ENCODE results near the gene TSC22D4. TPM values are rescaled to one million over a fixed set of nuclear protein-coding genes. Genes with fewer than 3 reads are reported as not detected.
"Not testable (repeated sequence)": the region's sequence is repeated elsewhere in the genome, so short reads cannot be mapped to it uniquely, and the experiment has no call there.

The TSC22D4 gene
- total RNA-seq, 1 donor from 2014 or later: 46.9 TPM

DNA sequence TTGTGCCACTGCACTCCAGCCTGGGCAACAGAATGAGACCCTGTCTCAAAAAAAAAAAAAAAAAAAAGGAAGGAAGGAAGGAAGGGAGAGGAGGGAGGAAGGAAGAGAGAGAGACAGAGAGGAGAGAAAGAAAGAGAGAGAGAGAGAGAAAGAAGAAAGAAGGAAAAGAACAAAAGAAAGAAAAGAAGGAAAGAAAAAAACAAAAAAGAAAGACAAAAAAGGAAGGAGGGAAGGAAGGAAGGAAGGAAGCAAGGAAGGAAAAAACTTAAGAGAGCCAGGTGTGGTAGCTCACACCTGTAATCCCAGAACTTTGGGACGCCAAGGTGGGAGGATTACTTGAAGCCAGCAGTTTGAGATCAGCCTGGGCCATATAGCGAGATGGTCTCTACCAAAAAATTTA is 14.2 kb downstream of the TSC22D4 start:
- no peak overlapping the region for H3K27ac Mint-ChIP-seq (ENCODE audit: unreplicated experiment)
- TF ChIP-seq, protein P1, sequence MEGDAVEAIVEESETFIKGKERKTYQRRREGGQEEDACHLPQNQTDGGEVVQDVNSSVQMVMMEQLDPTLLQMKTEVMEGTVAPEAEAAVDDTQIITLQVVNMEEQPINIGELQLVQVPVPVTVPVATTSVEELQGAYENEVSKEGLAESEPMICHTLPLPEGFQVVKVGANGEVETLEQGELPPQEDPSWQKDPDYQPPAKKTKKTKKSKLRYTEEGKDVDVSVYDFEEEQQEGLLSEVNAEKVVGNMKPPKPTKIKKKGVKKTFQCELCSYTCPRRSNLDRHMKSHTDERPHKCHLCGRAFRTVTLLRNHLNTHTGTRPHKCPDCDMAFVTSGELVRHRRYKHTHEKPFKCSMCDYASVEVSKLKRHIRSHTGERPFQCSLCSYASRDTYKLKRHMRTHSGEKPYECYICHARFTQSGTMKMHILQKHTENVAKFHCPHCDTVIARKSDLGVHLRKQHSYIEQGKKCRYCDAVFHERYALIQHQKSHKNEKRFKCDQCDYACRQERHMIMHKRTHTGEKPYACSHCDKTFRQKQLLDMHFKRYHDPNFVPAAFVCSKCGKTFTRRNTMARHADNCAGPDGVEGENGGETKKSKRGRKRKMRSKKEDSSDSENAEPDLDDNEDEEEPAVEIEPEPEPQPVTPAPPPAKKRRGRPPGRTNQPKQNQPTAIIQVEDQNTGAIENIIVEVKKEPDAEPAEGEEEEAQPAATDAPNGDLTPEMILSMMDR (IDR thresholded peaks at IDR 0.05): no peak
- H3K27me3 Mint-ChIP-seq (ENCODE audit: unreplicated experiment): no peaks in the 10 kb centered on the region
- peaks cover 16% of the 10 kb centered on the region for H3K4me1 Mint-ChIP-seq (ENCODE audit: unreplicated experiment)
- H3K36me3 Mint-ChIP-seq (ENCODE audit: unreplicated experiment): no peaks in the 10 kb centered on the region
- DNase-seq (ENCODE audit: extremely low spot score, unreplicated experiment): no peak
- no peak overlapping the region for H3K4me3 Mint-ChIP-seq (ENCODE audit: unreplicated experiment)
- H3K9me3 Mint-ChIP-seq (ENCODE audit: unreplicated experiment): no peaks in the 10 kb centered on the region

DNA sequence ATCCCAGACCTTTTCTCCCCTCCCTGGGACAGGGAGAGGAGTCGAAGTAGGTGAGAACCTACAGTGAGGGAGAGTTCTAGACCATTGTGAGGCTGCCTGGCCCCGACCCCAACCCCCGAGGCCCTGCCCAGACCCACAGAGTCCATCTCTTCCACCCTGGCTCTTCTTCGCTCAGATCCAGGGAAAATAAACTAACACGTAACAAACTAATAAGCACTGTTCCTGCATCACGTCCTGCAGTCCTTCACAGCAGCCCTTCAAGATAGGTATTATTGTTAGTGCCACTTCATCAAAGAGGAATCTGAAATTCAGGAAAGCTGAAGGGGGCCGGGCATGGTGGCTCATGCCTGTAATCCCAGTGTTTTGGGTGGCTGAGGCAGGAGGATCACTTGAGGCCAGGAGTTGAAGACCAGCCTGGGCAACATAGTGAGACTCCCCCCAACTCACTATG is 14.8 kb downstream of the TSC22D4 start, which contains the start of gene SPACDR:
Gene SPACDR, minus strand, starts transcription at position 51 of the 451 bp plus-strand sequence. CDS start 235 bp downstream, outside the sequence.
- Mint-ChIP-seq H3K27me3 (ENCODE audit: unreplicated experiment) (no peaks in the 10 kb centered on the region), H3K36me3 (ENCODE audit: unreplicated experiment) (no peaks in the 10 kb centered on the region), H3K4me1 (ENCODE audit: unreplicated experiment) (peaks cover 15% of the 10 kb centered on the region), H3K9me3 (ENCODE audit: unreplicated experiment) (no peaks in the 10 kb centered on the region), H3K4me3 (ENCODE audit: unreplicated experiment) (no peak within 1 kb of the TSS), H3K27ac (ENCODE audit: unreplicated experiment) (no peak within 1 kb of the TSS)
- TF ChIP-seq, protein P1 (IDR thresholded peaks at IDR 0.05): no peak
- DNase-seq (ENCODE audit: extremely low spot score, unreplicated experiment): no peak

DNA sequence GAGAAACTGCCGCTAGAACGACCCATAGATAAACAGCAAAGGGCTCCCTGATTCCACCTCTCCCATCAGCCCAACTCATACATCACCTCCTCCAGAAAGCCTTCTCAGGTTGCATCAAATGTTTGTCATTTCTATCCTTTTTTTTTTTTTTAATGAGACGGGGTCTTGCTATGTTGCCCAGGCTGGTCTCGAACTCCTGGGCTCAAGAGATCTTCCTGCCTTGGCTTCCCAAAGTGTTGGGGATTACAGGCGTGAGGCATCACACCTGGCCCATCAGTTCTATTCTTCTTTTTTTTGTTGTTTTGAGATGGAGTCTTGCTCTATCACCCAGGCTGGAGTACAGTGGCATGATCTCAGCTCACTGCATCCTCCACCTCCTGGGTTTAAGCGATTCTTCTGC is 22.0 kb downstream of the TSC22D4 start:
- Mint-ChIP-seq H3K4me1 (ENCODE audit: unreplicated experiment) (no peaks in the 10 kb centered on the region), H3K27me3 (ENCODE audit: unreplicated experiment) (no peaks in the 10 kb centered on the region), H3K9me3 (ENCODE audit: unreplicated experiment) (no peaks in the 10 kb centered on the region), H3K4me3 (ENCODE audit: unreplicated experiment) (no peak overlapping the region), H3K27ac (ENCODE audit: unreplicated experiment) (no peak overlapping the region), H3K36me3 (ENCODE audit: unreplicated experiment) (no peaks in the 10 kb centered on the region)
- TF ChIP-seq, protein P1 (IDR thresholded peaks at IDR 0.05): no peak
- DNase-seq (ENCODE audit: extremely low spot score, unreplicated experiment): no peak

DNA sequence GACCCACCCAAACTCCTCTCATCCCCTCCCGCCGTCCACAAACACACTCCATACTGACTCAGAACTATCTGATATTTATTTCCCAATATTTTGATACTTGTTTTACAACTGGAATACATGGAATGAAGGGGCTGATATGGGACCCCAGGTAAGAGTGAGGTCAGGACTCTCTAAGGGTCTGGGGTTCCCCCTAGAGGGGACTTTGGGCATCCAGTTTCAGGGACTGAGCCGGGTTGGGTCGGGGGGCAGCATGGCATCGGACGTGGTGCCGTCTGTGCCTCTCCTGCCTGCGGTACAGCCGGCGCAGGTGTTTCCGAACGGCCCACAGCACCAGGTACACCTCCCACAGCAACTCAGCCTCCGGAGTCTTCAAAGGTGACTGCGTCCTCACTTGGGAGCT is 22.5 kb downstream of the TSC22D4 start:
- H3K4me1 Mint-ChIP-seq (ENCODE audit: unreplicated experiment): no peaks in the 10 kb centered on the region
- TF ChIP-seq, protein P1 (IDR thresholded peaks at IDR 0.05): no peak

DNA sequence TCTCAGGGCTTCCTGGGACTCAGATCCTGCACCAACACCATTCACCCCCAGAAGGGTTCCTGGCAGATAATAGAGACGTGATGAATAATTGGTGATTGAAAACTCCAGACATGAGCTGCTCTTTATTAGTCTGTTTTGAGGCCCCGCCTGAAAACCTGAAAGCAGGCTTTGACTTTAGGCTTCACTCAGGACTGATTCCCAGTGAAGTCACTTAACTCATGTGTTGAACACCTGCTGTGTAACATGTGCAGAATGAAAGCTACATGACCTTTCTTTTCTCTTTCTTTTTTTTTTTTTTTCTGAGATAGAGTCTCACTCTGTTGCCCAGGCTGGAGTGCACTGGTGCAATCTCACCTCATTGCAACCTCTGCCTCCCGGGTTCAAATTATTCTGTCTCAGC is 23.8 kb downstream of the TSC22D4 start:
- no peak overlapping the region for H3K27ac Mint-ChIP-seq (ENCODE audit: unreplicated experiment)
- peaks cover 3% of the 10 kb centered on the region for H3K4me1 Mint-ChIP-seq (ENCODE audit: unreplicated experiment)
- DNase-seq (ENCODE audit: extremely low spot score, unreplicated experiment): no peak
- H3K9me3 Mint-ChIP-seq (ENCODE audit: unreplicated experiment): no peaks in the 10 kb centered on the region
- H3K4me3 Mint-ChIP-seq (ENCODE audit: unreplicated experiment): no peak overlapping the region
- no peaks in the 10 kb centered on the region for H3K36me3 Mint-ChIP-seq (ENCODE audit: unreplicated experiment)
- TF ChIP-seq, protein P1 (IDR thresholded peaks at IDR 0.05): no peak
- no peaks in the 10 kb centered on the region for H3K27me3 Mint-ChIP-seq (ENCODE audit: unreplicated experiment)

More for the DNA sequence above, 22.5 kb downstream of the TSC22D4 start:
- DNase-seq (ENCODE audit: extremely low spot score, unreplicated experiment): no peak
- no peak overlapping the region for H3K27ac Mint-ChIP-seq (ENCODE audit: unreplicated experiment)
- H3K4me3 Mint-ChIP-seq (ENCODE audit: unreplicated experiment): no peak overlapping the region
- H3K36me3 Mint-ChIP-seq (ENCODE audit: unreplicated experiment): no peaks in the 10 kb centered on the region
- H3K27me3 Mint-ChIP-seq (ENCODE audit: unreplicated experiment): no peaks in the 10 kb centered on the region
- H3K9me3 Mint-ChIP-seq (ENCODE audit: unreplicated experiment): no peaks in the 10 kb centered on the region

DNA sequence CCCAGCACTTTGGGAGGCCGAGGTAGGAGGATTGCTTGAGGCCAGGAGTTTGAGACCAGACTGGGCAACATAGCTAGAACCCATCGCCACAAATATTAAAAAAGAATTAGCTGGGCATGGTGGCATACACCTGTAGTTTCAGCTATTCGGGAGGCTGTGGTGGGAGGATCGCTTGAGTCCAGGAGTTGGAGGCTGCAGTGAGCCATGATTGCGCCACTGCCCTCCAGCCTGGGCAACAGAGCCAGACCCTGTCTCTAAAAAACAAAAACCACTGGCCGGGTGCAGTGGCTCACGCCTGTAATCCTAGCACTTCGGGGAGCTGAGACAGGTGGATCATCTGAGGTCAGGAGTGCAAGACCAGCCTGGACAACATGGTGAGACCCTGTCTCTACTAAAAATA is 25.2 kb downstream of the TSC22D4 start:
- not testable (repeated sequence) for H3K4me1 Mint-ChIP-seq (ENCODE audit: unreplicated experiment); H3K27ac Mint-ChIP-seq (ENCODE audit: unreplicated experiment); H3K4me3 Mint-ChIP-seq (ENCODE audit: unreplicated experiment); H3K27me3 Mint-ChIP-seq (ENCODE audit: unreplicated experiment); H3K36me3 Mint-ChIP-seq (ENCODE audit: unreplicated experiment); DNase-seq (ENCODE audit: extremely low spot score, unreplicated experiment); H3K9me3 Mint-ChIP-seq (ENCODE audit: unreplicated experiment)
